HG03135 (cell line): ENCODE data around the gene PSG4.
"Not testable (repeated sequence)": the region's sequence is repeated elsewhere in the genome, so short reads cannot be mapped to it uniquely, and the experiment has no call there.

Experiments
- ATAC-seq: cut with Tn5 transposase; IDR thresholded peaks from one replicate; pipeline ENCODE4 v1.9.1; 2021; ENCODE audit warnings: mild to moderate bottlenecking, moderate library complexity; ENCODE audit not compliant: unreplicated experiment

The PSG4 gene

DNA sequence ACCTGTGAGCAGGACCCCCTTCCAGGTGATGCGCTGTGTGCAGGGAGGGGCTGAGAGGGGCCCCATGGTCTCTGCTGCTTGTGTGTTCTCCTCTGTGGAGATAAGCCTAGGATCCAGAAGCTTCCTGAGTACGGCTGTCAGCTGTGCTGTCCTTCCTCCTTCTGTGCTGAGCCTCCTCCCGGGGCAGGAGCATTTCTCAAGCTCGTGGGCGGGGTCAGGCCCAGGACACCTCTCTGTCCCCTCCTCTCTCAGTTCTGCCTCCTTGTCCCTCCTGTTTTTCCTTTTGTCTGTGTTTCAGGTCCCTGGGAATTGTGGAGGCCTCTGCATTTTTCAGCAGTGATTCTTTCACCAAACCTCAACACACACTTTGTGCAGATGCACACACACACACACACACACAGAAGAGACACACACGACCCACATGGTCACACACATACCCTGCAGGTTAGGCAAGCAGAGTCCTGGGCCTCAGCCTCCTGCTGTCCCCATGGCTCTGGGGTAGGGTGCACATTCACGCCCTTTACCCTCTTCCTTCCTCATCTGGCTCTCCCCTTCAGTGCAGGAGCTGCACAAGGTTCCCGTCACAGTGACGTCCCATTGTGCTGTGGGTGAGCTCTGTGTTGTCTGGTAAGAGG is at the start of gene PSG4:
Gene PSG4, minus strand, starts transcription at position 168 of the 635 bp plus-strand sequence. Its CDS starts 102 bp downstream, at position 66.
- not testable (repeated sequence) for ATAC-seq

DNA sequence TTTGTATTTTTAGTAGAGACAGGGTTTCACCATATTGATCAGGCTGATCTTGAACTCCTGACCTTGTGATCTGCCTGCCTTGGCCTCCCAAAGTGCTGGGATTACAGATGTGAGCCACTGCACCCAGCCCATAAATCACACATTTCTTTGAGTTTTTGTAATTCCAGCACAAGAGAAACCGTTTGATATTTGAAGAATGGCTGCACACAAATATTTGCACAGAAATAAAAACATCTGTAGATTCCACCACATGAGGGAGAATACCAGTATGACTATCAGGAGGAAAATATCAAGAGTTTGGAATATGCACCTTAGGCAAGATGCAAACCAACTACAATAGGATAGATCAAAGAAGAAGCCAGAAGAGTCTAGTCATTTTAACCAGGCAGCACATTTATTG is 46.0 kb upstream of the PSG4 start:
- not testable (repeated sequence) for ATAC-seq

DNA sequence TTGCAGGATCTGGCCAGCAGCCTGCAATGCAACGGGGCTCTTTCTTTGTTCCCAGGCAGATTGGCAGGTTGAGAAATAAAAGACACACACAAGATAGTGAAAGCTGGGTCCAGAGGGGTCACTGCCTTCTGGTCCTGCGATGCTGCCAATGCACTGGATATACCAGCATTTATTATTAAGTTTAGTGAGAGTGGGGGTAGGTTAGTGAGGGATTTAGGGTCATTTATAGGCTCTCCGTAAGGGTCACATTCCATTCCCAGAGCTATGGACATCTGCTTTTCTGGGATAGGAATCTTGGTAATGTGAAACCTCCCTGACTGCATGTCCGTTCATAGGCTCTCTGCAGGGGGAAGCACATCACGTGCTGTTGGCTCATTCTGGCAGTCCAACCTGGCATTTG is 44.9 kb upstream of the PSG4 start:
- ATAC-seq: not testable (repeated sequence)

DNA sequence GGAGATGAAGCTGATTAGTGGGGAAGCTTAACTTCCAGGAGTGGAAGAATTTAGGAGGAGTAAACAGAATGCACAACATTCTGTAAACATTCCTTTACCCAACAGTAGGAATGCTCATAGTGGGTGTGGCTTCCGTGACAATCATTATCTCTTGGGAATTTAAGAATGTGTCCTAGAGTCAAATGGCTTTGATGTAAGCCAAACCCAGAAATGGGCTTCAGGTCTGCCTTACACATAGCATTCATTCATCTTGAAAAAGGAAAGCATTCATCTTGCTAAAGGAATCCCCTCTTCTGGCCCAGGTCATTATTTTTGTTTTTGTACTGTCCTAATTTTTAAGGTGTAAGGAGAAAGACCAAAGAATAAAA is 43.2 kb upstream of the PSG4 start:
- ATAC-seq: not testable (repeated sequence)

DNA sequence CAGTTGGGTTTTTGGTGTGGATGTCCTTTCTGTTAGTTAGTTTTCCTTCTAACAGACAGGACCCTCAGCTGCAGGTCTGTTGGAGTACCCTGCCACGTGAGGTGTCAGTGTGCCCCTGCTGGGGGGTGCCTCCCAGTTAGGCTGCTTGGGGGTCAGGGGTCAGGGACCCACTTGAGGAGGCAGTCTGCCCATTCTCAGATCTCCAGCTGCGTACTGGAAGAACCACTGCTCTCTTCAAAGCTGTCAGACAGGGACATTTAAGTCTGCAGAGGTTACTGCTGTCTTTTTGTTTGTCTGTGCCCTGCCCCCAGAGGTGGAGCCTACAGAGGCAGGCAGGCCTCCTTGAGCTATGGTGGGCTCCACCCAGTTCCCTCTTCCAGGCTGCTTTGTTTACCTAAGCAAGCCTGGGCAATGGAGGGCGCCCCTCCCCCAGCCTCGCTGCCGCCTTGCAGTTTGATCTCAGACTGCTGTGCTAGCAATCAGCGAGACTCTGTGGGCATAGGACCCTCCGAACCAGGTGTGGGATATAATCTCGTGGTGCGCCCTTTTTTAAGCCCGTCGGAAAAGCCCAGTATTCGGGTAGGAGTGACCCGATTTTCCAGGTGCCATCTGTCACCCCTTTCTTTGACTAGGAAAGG is 41.9 kb upstream of the PSG4 start:
- ATAC-seq: not testable (repeated sequence)

DNA sequence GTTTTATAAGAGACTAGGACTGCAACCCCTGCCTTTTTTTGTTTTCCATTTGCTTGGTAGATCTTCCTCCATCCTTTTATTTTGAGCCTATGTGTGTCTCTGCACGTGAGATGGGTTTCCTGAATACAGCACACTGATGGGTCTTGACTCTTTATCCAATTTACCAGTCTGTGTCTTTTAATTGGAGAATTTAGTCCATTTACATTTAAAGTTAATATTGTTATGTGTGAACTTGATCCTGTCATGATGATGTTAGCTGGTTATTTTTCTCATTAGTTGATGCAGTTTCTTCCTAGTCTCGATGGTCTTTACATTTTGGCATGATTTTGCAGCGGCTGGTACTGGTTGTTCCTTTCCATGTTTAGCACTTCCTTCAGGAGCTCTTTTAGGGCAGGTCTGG is 40.4 kb upstream of the PSG4 start:
- not testable (repeated sequence) for ATAC-seq

DNA sequence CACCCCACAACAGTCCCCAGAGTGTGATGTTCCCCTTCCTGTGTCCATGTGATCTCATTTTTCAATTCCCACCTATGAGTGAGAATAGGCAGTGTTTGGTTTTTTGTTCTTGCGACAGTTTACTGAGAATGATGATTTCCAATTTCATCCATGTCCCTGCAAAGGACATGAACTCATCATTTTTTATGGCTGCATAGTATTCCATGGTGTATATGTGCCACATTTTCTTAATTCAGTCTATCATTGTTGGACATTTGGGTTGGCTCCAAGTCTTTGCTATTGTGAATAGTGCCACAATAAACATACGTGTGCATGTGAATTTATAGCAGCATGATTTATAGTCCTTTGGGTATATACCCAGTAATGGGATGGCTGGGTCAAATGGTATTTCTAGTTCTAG is 36.8 kb upstream of the PSG4 start:
- ATAC-seq: not testable (repeated sequence)

DNA sequence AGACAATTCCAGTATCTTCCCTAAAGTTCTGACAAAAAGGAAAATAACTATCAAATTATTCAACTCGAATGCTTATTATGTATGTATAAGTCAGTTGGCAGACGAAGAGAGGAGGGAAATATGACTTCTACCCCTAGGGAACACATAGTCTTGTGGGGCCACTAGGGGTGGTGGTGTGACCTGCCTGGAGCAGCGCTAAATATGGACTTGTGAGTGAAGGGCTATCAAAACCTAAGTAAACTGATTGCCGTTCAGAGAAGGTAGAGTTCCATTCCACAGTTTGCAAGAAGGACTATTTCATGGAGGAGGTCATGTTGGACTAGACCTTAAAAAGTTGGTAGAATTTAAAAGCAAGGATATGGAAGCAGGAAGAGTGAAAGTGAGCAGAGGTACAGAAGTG is 32.8 kb upstream of the PSG4 start:
- ATAC-seq: not testable (repeated sequence)

DNA sequence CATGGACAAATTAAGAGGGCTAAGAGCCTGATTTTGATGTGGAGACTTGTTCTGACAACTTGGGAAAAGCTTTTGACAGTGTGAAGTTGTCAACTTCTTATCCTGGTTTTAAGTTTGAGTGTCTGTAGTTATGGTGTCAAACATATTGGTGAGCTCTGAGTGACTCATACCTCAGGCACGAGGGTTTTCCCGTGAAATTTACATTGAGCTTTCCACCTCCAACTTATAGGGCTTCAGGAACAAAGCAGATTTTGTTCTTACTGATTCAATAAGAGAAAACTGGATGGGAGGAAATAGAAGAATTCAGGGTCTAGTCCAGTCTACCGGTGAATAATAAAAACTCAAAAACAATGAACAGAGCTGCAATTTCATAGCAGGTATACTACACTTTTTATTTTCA is 30.2 kb upstream of the PSG4 start:
- ATAC-seq: not testable (repeated sequence)

DNA sequence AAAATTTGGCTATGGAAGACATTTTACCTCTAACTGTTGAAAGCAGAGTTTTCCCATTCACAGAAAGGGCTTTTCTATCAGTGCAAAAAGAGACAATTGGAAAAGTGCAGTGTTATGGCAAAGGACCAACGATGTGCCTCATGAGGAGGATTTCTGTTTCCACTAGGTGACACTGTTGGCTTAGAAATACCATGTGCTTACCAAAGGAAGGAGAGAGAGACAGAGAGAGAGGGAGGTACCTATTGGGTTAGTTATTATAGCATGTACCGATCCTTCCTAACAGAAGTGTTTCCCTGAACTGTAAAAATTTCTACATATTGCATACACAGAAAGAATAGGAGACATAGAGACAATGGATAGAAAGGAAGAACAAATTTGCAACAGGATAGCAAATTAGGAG is 23.9 kb upstream of the PSG4 start:
- ATAC-seq: no peak

DNA sequence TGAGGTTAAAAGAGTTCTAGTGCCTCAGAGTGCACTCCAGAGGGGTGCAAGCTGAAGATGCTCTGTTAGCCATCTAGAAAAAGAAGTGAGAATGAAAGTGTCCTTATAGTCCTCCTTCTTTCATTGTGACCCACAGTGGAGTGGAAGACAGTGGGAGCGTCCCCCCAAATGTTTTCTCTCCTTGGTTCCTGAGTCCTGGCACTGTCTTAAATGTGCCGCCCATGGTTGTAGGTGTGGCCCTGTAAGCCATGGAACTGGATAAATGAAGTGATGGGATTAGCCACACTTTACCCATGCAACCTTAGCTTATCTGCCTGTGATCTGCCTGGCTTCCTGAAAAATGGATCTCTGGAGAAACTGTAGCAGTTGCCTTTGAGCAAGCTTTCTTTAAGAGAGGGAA is 23.3 kb upstream of the PSG4 start:
- not testable (repeated sequence) for ATAC-seq

DNA sequence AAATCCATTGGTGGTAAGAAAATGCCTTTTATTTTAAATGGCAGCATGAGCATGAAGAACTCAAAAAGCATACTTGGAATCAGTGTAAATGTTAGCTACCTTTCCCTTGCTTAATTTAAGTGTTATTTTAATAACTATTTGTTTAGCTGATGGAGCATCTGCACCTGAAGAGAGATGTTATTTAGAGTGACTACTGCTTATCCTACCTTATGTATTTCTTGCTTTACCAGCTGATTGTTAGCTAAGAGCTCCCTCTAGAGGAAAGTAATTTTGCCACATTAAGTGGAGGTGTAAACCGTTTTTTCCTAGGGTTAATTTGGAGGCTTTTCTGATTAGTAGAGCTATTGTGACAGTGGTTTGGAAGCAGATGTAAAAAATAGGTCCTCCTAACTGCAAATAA is 21.5 kb upstream of the PSG4 start:
- not testable (repeated sequence) for ATAC-seq

DNA sequence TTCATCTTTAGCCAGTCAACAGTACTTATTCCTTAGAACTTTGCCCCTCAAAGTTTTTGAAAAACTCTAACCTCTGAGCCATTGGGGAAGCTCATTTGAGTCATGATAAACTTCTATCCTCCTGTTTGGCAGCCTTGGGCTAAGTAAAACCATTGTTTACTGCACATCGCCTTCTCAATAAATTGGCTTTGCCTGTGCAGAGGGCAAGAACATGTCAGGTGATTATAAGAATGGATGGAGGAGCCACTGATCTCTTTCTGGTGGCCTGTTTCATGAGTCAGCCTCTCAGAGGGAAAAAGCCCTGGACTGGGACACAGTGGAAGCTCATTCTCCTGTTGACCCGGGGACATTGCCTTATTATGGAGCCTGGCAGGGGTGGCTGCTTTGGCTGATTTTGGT is 19.4 kb upstream of the PSG4 start:
- no peak for ATAC-seq

DNA sequence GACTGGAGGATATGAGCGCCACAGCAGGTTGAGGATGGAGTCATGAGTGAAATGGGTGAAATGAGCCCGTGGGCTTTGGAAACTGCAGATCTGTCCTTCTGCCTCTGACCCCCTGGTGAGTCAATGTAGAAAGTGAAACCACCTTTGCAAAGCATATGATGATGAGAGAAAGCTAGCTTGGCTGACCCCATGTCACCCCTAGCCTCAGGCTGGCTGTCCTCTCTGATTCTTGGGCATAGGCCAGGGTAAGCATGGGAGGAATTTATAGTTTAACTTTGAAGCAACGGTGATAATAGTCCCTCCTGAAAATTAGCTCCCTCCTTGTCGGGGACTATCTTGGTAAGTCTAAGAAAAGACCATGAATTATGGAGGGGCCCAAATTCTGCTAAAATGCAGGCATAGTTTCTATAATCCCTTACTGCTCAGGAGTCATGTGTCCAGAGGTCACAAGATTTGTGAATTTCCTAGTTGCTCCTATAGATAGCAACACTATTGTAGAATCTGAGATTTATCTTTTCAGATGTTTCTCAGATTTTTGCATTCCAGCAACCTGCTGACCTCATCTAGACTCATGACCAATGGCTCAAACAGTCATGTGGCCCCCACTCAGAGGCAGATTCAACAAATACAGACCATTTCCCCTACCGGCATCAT is 18.9 kb upstream of the PSG4 start:
- ATAC-seq: not testable (repeated sequence)

DNA sequence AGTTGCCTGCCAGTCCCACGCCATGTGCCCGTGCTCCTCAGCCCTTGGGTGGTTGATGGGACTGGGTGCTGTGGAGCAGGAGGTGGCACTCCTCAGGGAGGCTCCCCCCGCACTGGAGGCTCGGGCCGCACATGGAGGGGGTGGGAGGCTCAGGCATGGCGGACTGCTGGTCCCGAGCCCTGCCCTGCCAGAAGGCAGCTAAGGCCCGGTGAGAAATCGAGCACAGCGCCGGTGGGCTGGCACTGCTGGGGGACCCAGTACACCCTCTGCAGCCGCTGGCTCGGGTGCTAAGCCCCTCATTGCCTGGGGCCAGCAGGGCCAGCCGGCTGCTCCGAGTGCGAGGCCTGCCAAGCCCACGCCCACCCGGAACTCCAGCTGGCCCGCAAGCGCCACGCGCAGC is 16.5 kb upstream of the PSG4 start:
- ATAC-seq: not testable (repeated sequence)

DNA sequence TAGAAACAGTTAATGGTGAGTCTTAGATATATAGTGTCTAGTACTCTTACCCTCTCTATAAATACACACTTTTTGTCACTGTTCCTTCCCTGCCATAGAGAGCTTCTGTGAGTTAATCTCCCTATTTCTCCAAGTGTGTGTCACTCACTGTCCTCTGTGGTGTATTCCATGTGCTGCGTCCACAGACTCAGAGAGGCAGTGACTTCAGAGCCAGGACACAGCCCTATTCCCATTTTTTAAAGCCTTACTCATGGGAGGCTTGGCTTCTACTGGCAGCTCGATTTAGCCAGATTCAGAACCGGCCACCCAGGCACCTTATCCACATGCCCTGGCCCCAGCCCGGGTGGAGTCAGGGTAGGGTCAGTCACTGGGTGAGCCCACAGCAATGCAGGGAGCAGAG is 13.7 kb upstream of the PSG4 start:
- ATAC-seq: not testable (repeated sequence)

DNA sequence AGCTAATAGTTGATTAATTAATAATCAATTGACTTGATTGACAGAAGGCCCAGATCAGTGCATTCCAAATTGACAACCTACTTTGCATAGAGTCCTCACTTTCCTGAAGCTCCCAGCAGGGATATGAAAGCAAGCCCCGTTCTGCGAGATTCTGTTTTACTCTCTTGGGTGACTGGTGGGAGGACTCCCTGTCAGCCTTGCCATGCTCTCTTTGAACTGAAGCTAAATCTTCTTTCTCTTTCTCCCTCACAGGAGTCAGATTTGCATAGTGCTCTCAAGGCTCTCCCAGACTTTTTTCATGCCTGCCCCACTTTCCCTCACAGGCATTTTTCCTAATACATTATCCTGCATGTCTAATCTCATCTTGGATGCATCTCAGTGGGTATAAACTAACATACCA is 10.4 kb upstream of the PSG4 start:
- not testable (repeated sequence) for ATAC-seq

DNA sequence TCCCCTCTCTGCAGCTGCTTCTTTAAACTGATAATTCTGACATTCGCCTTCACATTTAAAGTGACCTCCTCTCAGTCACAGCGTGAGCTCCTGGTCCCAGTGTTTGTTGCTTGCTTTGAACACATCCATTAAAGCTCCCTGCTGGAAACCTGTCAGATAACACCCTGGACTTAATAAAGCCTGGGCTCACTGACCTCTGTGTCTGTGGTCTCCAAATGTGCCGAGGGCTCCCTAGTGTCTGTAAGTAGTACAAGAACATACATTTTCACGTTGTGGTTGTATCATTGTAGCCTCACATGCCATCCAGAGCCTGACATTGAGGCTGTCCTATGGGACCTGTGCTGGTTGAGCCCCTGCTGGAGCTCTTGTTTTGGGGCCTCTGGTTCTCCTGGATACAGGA is 2.6 kb upstream of the PSG4 start:
- no peak for ATAC-seq

DNA sequence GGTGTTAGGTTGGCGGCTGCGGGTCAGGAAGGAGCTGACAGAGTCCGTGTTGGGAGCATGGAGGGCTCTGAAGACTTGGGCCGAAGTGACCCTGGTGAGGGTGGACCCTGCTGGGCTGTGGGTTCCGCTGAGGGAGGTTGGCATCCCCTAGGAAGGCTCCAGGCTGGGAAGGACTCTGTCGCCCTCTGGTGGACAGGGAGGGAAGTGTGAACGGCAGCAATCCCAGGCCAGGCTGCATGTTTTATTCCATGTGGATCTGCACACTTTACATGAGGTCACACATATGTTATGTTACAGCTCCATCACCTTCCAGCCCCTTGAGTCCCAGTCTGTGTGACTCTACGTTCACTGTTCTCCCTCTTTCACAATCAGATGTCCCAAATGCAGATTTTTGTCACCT is 1.7 kb upstream of the PSG4 start:
- ATAC-seq: not testable (repeated sequence)

DNA sequence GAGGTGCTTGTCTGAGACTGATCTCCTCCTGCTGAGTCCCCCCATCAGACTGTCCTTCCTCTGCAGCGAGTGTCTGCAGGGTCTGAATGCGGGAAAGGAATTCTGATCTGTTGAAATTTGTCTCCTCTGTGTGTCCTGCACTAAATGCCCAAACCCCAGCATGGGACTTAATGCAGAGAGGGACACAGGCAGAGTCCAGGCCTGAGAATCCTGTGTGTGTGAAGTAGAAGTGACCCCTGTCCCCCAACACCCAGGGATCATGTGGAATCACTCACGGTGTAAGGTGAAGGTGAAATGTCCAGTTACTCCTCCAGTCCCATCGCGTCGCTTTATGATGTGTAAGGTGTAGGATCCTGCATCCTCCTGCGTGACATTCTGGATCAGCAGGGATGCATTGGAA is 1.8 kb downstream of the PSG4 start:
- ATAC-seq: not testable (repeated sequence)

DNA sequence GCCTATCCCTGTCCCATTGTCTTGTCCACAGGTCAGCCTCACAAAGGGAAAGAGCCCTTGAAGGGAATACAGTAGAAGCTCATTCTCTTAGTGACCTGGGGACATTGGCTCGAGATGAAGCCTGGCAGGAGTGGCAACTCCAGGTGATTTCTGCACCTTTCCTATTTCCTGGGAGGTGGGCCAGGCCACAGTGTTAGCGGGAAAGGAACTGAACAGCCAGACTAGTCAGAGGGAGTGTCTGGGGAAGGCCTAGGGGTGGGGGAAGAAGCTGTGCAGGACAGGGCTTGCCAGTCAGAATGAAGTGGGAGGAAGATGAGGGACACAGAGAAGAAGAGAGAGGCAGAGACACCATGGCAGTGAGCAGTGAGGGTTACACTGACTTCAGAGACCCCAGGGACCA is 3.5 kb downstream of the PSG4 start:
- ATAC-seq: not testable (repeated sequence)

DNA sequence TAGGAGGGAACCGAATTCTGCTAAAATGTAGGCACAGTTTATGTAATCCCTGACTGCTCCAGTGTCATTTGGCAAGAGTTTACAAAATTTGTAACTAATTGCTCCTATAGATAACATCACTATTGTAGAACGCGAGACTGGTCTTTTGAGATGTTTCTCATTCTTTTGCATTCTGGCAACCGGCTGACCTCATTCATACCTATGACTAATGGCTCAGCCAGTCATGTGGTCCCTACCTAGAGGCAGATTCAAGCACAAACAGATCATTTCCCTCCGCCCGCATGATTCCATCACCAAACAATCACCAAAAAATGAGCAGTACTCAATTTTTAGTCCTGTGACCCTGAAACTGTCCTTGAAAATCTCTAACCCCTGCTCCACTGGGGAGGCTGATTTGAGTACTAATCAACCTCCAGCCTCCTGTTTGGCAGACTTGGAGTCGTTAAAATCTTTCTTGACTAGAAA is 4.1 kb downstream of the PSG4 start:
- ATAC-seq: not testable (repeated sequence)
